ENCODE results near the gene RELCH.

Gene RELCH

DNA sequence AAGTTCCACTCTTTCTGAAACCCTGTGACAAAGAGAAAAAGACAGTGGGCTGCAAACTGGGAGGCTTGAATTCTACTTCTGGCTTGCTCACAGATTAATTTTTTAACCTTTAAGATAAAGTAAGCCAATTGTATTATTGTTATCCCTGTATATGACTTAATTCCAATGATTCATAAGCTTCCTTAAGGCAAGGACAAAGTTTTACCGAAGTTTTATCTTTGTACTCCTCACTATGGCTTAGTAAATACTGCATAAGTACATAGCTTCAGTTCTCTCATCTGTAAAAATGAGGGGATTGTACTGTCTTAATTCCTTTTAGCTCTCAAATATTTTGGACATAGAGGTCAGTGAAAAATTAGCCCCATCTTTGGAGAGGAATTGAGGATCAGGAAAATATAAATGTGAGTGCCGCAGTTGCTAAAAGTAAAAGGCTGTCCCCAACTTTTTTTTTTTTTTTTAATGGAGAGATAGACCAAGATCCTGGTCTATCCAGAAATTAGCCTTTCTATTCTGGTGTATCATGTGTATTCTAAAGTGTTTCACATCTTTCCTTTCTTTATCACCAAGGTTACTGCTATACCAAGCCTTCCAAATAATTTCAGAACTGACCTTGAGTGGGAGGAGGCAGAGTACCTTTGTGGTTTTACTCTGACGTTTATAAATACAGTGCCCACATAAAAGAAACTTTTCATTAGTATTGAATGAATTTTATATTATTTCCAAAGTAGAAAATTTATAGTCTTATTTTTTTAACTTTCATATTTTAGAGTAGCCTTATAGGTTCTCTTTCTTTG lies 13.3 kb downstream of the RELCH start:
- DNase-seq (ENCODE audit: low read depth) = no peak
- H3K4me3 ChIP-seq (ENCODE audit: low read depth, low read length) = no peak overlapping the region
- no peak for TF ChIP-seq CTCF (conservative IDR thresholded peaks at IDR 0.05; ENCODE audit: low read depth, low read length)

- DNase-seq (ENCODE audit: low read depth) = no peak
- no peak overlapping the region for H3K4me3 ChIP-seq (ENCODE audit: low read depth, low read length)
- no peak for TF ChIP-seq CTCF (conservative IDR thresholded peaks at IDR 0.05; ENCODE audit: low read depth, low read length)
Observed at GRCh38 chr18:62201870-62202269, 14.8 kb downstream of the RELCH start.

DNA sequence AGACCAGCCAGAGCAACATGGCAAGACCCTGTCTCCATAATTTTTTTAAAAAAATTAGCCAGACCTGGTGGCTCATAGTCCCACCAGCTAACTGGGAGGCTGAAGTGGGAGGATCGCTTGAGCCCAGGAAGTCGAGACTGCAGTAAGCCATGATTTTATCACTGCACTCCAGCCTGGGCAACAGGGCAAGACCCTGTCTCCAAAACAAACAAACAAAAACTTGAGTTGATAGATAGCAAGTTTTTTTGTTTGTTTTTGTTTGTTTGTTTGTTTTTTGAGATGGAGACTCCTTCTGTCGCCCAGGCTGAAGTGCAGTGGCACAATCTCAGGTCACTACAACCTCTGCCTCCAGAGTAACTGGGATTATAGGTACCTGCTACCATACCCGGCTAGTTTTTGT lies 18.8 kb downstream of the RELCH start:
- DNase-seq (ENCODE audit: low read depth) = no peak
- no peak overlapping the region for H3K4me3 ChIP-seq (ENCODE audit: low read depth, low read length)
- TF ChIP-seq CTCF (conservative IDR thresholded peaks at IDR 0.05; ENCODE audit: low read depth, low read length) = no peak

DNA sequence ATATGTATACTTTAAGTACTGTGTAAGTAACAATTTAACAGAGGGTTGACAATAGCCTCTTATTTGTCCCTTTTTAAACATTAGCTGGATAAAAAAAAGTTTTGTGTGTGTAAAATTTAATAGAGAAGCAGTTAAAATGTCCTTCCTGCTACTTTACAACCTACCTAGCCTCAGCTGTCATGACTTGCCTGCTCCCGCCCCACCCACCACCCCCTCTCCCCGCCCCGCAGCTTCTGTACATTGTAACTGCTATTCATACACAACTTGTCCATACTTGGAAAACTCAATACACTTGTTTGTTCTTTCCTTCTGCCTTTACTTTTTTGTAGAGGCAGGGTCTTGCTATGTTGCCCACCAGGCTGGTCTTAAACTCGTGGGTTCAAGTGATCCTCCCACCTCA lies 19.5 kb downstream of the RELCH start:
- no peak for TF ChIP-seq CTCF (conservative IDR thresholded peaks at IDR 0.05; ENCODE audit: low read depth, low read length)
- H3K4me3 ChIP-seq (ENCODE audit: low read depth, low read length) = no peak overlapping the region
- DNase-seq (ENCODE audit: low read depth) = no peak

- H3K4me3 ChIP-seq (ENCODE audit: low read depth, low read length) = no peak overlapping the region
- DNase-seq (ENCODE audit: low read depth) = no peak
- TF ChIP-seq CTCF (conservative IDR thresholded peaks at IDR 0.05; ENCODE audit: low read depth, low read length) = no peak
Observed at GRCh38 chr18:62209046-62209445, 22.0 kb downstream of the RELCH start.

- TF ChIP-seq CTCF (conservative IDR thresholded peaks at IDR 0.05; ENCODE audit: low read depth, low read length) = no peak
- no peak overlapping the region for H3K4me3 ChIP-seq (ENCODE audit: low read depth, low read length)
- no peak for DNase-seq (ENCODE audit: low read depth)
Observed at GRCh38 chr18:62210138-62210537, 23.1 kb downstream of the RELCH start.

DNA sequence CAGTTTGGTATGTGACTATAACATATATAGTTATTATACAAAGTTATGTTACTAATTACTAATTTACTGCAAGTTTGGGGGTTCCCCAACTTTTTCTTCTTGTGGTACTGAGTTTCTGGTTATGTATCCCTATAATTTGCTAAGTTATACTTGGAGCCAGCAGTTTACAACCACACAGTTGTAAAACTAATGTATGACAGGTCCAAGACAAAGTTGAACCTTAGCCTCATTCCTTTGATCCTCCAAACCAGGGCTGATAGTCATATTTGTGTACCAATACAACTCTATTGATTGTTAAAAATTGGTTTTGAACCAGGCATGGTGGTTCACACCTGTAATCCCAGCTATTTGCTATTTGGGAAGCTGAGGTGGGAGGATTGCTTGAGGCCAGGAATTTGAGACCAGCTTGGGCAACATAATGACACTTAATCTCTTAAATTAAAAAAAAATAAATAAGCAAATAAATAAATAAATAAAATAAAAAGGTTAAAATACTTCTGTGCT lies 24.3 kb downstream of the RELCH start:
- no peak for TF ChIP-seq CTCF (conservative IDR thresholded peaks at IDR 0.05; ENCODE audit: low read depth, low read length)
- no peak overlapping the region for H3K4me3 ChIP-seq (ENCODE audit: low read depth, low read length)
- DNase-seq (ENCODE audit: low read depth) = no peak
